PC-3 (cell line): Measurements from ENCODE around the gene HSPB2. TPM values are rescaled to one million over a fixed set of nuclear protein-coding genes. Genes with fewer than 3 reads are reported as not detected.
A peak's percentile ranks its signal among the peaks of the same experiment; 100 is the strongest.

Experiments used
- ATAC-seq: fragments of 200-7000 bp; cut with Tn5 transposase; 2 replicates; pipeline ENCODE4 v1.9.1; 2020; ENCODE audit warnings: mild to moderate bottlenecking, moderate library complexity
- BruUV-seq: library from RNA; stranded (reverse); fragments of 400-500 nt; replicated peaks from 2 replicates; lab custom pipeline; 2021; lab: Mats Ljungman, UMichigan
- CTCF ChIA-PET: fragments of 300-600 bp; sonication (Branson Sonifier 250); formaldehyde crosslinking; loops from one replicate; lab custom pipeline; 2022; ENCODE audit warnings: antibody characterized with exemption; lab: Charles Lee
- POLR2A ChIA-PET: fragments of 300-600 bp; sonication (Branson Sonifier 250); formaldehyde crosslinking; loops from one replicate; lab custom pipeline; 2022; ENCODE audit warnings: antibody characterized with exemption; ENCODE audit not compliant: unreplicated experiment; lab: Charles Lee
- DNase-seq: peaks from one replicate; pipeline ENCODE4 v3.0.0-alpha.2; 2015
- H2AFZ ChIP-seq: fragments of 300-600 bp; sonication (generic); 2 replicates; pipeline ENCODE4 v1.6.0; 2016; ENCODE audit warnings: antibody characterized with exemption, low read length
- H3F3A ChIP-seq: fragments of 300-600 bp; sonication (generic); one replicate; pipeline ENCODE4 v1.6.0; 2017; ENCODE audit warnings: antibody characterized with exemption, low read length, control low read depth, mild to moderate bottlenecking; ENCODE audit not compliant: unreplicated experiment
- H3K27ac ChIP-seq: fragments of 300-600 bp; sonication (generic); 2 replicates; pipeline ENCODE4 v1.5.1; 2016; ENCODE audit warnings: mild to moderate bottlenecking, low read length
- H3K27me3 ChIP-seq: fragments of 300-600 bp; sonication (generic); 2 replicates; pipeline ENCODE4 v1.6.1; 2016; ENCODE audit warnings: low read length, mixed read lengths
- H3K36me3 ChIP-seq: fragments of 300-600 bp; sonication (generic); 2 replicates; pipeline ENCODE4 v1.6.1; 2016; ENCODE audit warnings: low read depth, mixed run types, low read length, mixed read lengths
- H3K4me1 ChIP-seq: fragments of 300-600 bp; sonication (generic); 2 replicates; pipeline ENCODE4 v1.5.1; 2016; ENCODE audit warnings: low read length; ENCODE audit not compliant: insufficient read depth
- H3K4me2 ChIP-seq: fragments of 300-600 bp; sonication (generic); 2 replicates; pipeline ENCODE4 v1.6.0; 2016; ENCODE audit warnings: low read length
- H3K4me3 ChIP-seq: fragments of 300-600 bp; sonication (generic); 2 replicates; pipeline ENCODE4 v1.5.1; 2016; ENCODE audit warnings: mild to moderate bottlenecking, low read length, mixed read lengths
- H3K79me2 ChIP-seq: fragments of 300-600 bp; sonication (generic); 2 replicates; pipeline ENCODE4 v1.6.1; 2017; ENCODE audit warnings: low read length, mixed read lengths
- H3K9ac ChIP-seq: fragments of 300-600 bp; sonication (generic); 2 replicates; pipeline ENCODE4 v1.6.0; 2016; ENCODE audit warnings: mild to moderate bottlenecking, low read length
- H3K9me2 ChIP-seq: fragments of 300-600 bp; sonication (generic); replicated peaks from 2 replicates; pipeline ENCODE4 v1.6.1; 2016; ENCODE audit warnings: mixed run types, low read length, mixed read lengths
- H3K9me3 ChIP-seq: fragments of 300-600 bp; sonication (generic); 2 replicates; pipeline ENCODE4 v1.6.1; 2016; ENCODE audit warnings: low read length, mixed read lengths
- H4K20me1 ChIP-seq: fragments of 300-600 bp; sonication (generic); 2 replicates; pipeline ENCODE4 v1.6.1; 2016; ENCODE audit warnings: low read length, mixed read lengths
- CTCF ChIP-seq: fragments of 300-600 bp; sonication (generic); conservative IDR thresholded peaks from 2 replicates; pipeline ENCODE4 v1.5.1; 2017; ENCODE audit warnings: antibody characterized with exemption, low read depth, mild to moderate bottlenecking, low read length
- EZH2 ChIP-seq: fragments of 300-600 bp; sonication (generic); IDR thresholded peaks from one replicate; pipeline ENCODE4 v1.6.1; 2017; ENCODE audit warnings: antibody characterized with exemption, mild to moderate bottlenecking, low read length; ENCODE audit not compliant: unreplicated experiment
- EZH2phosphoT487 ChIP-seq: fragments of 300-600 bp; sonication (generic); IDR thresholded peaks from 2 replicates; pipeline ENCODE4 v1.6.1; 2018; ENCODE audit warnings: mild to moderate bottlenecking, antibody characterized with exemption, low read length, borderline replicate concordance
- intact Hi-C: fragments of 100-400 bp; cut with micrococcal nuclease; formaldehyde crosslinking; loops from 2 replicates; pipeline ENCODE4 v1.9.0; 2023
- total RNA-seq: library from RNA; depleted of rRNA; stranded (reverse); fragments of >200 nt; gene quantifications from 2 replicates; pipeline ENCODE4 v1.2.3, GENCODE V29; 2014

HSPB2 gene
- total RNA-seq, 1 experiment from 2014 or later, result not detected

- no peak overlapping the region for H3K9ac ChIP-seq
- H3K79me2 ChIP-seq, result no peaks in the 10 kb centered on the region
- CTCF ChIA-PET, result no interaction called here
- H3K4me3 ChIP-seq, result no peak overlapping the region
- no peaks in the 10 kb centered on the region for H4K20me1 ChIP-seq
- POLR2A ChIA-PET, result no interaction called here
- H3K36me3 ChIP-seq, result no peaks in the 10 kb centered on the region
- H3K27me3 ChIP-seq, result no peaks in the 10 kb centered on the region
- H3K4me1 ChIP-seq, result peaks cover 6% of the 10 kb centered on the region
- no peaks in the 10 kb centered on the region for H3K9me2 ChIP-seq
- H2AFZ ChIP-seq, result no peak overlapping the region
- intact Hi-C loops, result no loop called here
- no peak overlapping the region for H3K4me2 ChIP-seq
- H3K27ac ChIP-seq, result no peak overlapping the region
- TF ChIP-seq EZH2phosphoT487 (no peak), EZH2 (no peak), CTCF (no peak)
- DNase-seq (no peak), ATAC-seq (no peak)
- no peaks in the 10 kb centered on the region for H3F3A ChIP-seq
- BruUV-seq, result no TSS peak
- H3K9me3 ChIP-seq, result no peaks in the 10 kb centered on the region
Observed at GRCh38 chr11:111910676-111911562, 1.6 kb upstream of the HSPB2 start.

- DNase-seq (peak; percentile 61), ATAC-seq (peak; percentile 65)
- Histone ChIP-seq H3K36me3 (no peaks in the 10 kb centered on the region), H2AFZ (peak within 1 kb of the TSS; percentile 69), H3K79me2 (no peaks in the 10 kb centered on the region), H3K27me3 (no peaks in the 10 kb centered on the region), H4K20me1 (no peaks in the 10 kb centered on the region), H3K4me2 (peak within 1 kb of the TSS; percentile 54), H3K27ac (no peak within 1 kb of the TSS), H3K9me2 (no peaks in the 10 kb centered on the region), H3K4me1 (peaks cover 6% of the 10 kb centered on the region), H3K4me3 (no peak within 1 kb of the TSS), H3K9me3 (no peaks in the 10 kb centered on the region), H3K9ac (no peak within 1 kb of the TSS), H3F3A (no peaks in the 10 kb centered on the region)
- no TSS peak for BruUV-seq
- CTCF ChIA-PET, result no interaction called here
- TF ChIP-seq EZH2 (no peak), CTCF (no peak), EZH2phosphoT487 (no peak)
- intact Hi-C loops, result no loop called here
- POLR2A ChIA-PET, result no interaction called here
Observed at GRCh38 chr11:111911563-111912401, 752 bp upstream of the HSPB2 start, which contains the start of gene CRYAB. CRYAB (minus strand) TSS chr11:111911770; CDS start chr11:111911724, 46 bp downstream.
